Ramos (cell line): ENCODE measurements around the gene NDUFC1.
"Not testable (repeated sequence)": the region's sequence is repeated elsewhere in the genome, so short reads cannot be mapped to it uniquely, and the experiment has no call there.

Experiments used
- in situ Hi-C: fragments of 300-500 bp; cut with MboI; formaldehyde crosslinking; loops from one replicate; pipeline ENCODE4 v1.14.3; 2022; ENCODE audit warnings: low sequenced_read_pairs; ENCODE audit not compliant: unreplicated experiment

The NDUFC1 gene

DNA sequence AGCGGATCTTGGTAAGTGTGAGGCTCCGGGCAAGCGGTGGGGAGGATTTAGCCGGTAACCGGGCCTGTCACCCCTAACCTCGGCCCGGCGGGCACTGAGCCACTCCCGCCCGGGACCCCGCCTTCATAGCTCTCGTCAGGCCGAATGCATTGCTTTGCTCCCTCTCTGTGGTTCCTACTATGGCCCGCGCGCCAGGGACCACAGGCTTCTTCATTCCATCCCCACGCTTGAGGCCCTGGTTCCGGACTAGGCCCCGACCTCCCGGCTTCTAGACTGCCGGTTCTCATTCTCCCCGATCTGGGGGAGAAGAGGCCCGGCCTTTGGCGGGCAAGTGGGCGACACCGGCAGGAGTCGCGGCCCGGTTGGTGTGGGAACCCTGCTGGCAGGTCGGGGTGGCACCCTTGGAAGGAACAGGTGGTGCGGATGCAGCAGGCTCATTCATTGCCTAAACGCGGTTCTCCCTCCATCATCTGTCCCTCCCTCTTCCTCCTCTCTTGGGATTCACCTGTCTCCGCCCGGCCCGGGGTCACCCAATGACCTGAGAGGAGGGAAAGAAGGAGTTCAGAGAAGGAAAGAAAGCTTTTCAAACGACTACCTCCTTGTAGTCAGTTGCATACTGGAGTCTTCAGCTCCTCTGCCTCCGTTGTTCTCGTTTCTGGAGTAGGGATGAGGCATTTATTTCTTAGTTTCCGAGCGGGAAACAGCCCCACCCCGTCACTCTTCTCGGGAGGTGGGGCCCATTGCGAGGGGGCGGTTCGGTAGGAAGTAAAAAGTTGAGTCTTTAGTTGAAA lies at the start of gene NDUFC1:
Gene NDUFC1 (minus strand): TSS at position 657 of the 791 bp plus-strand sequence. CDS start 6,679 bp downstream, outside the sequence.
- in situ Hi-C loops = no loop called here

DNA sequence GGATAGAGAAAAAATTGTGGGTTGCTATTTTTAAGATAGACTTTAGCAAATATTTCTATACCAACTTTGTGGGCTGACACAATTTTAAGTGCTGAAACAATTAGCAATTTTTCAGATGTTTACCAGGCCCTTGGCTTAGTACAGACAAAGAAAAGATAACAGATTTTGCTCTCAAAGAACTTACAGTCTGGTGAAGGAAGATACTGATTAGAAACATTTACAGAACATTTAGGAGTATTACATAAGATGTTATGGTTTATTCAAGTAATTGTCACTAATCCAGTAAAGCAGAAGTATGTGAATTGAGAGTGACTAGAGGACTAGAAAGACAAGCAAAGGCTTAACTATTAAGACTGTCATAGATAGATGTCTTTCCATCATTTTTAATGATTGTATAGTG lies 35.3 kb upstream of the NDUFC1 start:
- in situ Hi-C loops = no loop called here

DNA sequence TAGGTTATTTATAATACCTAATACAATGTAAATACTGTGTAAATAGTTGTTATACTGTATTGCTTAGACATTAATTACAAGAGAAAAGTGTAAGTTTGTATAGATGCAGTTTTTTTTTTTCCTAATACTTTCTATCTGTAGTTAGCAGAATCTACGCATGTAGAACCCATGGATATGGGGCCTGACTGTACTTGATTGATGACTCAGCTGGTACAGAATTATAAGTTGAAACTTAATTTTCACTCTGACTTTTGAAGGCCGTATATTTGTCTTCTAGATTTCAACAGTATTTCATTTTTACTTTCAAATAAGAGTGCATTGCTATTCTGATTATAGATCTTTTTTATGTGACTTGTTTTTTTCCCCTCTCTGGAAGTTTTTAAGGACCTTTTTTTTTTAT lies 30.8 kb upstream of the NDUFC1 start:
- in situ Hi-C loops = no loop called here

DNA sequence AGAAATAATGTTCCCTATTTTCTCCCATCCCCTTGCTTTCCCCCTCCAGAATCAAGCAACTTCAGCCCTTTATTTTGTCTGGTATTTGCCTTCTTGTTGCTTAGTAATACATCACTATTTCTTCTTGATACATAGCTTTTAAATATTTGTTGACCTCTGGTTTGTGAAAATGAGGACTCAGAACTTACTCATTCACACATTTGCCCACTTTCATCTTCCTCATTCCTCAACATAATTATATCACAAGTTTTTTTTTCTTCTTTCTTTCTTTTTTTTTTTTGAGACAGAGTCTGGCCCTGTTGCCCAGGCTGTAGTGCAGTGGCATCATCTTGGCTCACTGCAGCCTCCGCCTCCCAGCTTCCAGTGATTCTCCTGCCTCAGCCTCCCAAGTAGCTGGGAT lies 28.9 kb upstream of the NDUFC1 start:
- in situ Hi-C loops = no loop called here

DNA sequence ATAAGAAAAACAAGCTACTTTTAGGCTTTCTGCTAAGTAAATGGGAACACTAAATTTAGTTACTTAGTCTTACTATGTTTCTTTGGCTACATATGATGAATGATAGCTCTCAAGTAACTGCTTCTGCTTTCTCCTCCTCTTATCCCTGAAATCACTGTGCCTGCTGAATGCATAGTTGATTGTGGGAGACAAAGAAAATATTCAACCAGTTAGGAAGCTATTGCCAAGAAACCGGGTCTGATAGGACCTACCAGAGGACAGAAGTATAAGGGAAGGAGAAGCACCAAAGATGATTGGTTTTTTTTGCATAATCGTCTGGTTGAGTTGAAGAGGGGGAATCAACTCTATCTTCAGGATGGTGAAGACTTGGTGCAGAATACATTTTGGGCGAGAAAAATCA lies 28.0 kb upstream of the NDUFC1 start:
- in situ Hi-C loops = no loop called here

DNA sequence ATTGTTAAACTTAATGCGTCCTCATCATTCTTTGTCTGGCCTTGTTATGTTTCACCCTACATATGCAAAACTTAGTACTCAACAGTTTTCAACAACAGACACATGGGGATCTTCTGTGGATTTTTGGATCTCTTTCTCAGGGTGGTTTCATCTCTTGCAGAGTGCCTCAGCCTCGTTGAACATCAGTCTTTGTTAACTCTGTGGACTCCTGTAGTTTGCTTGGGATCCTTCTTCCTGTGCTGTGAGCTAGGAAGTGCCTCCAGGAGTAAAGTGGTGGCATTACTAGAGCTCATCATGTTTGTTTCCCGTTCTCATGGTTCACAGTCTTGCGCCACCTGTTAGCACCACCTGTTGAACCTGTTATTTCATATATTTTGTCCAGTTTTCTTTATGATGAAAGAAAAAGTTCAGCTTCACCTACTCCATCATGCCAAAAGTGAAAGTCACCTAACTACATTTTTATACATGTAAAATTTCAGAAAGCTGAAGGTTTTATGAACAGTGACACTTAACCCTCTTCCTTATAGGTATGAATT lies 27.5 kb upstream of the NDUFC1 start:
- in situ Hi-C loops = no loop called here

DNA sequence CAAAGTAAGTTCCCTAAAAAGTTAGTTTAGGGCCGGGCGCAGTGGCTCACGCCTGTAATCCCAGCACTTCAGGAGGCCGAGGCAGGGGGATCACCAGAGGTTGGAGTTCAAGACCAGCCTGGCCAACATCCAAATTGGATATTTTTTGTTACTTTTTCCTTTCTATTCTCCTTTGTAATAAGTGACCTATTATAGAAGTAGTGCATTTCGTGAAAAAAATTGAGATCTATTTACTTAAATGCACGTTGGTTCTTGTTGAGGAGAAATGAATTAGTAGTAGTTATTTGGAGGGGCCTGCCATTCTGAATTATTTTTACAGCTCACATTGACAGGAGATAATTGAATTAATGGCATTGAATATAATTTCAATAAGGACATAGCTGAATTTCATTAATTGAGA lies 22.3 kb upstream of the NDUFC1 start:
- in situ Hi-C loops = no loop called here

DNA sequence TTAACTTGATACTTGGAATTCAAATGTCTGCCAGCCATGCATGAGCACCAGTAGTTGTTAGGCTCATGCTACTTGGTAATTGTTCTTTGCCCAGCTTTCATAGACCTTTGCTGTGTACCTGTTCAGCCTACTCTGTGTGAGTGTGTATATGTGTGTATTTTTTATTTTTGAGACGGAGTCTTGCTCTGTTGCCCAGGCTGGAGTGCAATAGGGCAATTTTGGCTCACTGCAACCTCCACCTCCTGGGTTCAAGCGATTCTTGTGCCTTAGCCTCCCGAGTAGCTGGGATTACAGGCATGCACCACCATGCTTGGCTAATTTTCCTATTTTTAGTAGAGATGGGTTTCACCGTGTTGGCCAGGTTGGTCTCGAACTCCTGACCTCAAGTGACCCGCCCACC lies 20.3 kb upstream of the NDUFC1 start:
- in situ Hi-C loops = not testable (repeated sequence)

DNA sequence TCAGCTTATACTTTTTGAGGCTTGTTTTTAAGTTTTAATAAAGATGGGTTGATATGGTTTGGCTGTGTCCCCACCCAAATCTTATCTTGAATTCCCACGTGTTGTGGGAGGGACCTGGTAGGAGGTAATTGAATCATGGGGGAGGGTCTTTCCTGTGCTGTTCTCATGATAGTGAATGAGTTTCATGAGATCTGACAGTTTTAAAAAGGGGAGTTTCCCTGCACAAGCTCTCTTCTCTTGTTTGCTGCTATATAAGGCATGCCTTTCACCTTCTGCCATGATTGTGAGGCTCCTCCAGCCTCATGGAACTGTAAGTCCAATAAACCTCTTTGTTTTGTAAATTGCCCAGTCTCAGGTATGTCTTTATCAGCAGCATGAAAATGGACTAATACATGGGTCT lies 19.8 kb upstream of the NDUFC1 start:
- in situ Hi-C loops = not testable (repeated sequence)

DNA sequence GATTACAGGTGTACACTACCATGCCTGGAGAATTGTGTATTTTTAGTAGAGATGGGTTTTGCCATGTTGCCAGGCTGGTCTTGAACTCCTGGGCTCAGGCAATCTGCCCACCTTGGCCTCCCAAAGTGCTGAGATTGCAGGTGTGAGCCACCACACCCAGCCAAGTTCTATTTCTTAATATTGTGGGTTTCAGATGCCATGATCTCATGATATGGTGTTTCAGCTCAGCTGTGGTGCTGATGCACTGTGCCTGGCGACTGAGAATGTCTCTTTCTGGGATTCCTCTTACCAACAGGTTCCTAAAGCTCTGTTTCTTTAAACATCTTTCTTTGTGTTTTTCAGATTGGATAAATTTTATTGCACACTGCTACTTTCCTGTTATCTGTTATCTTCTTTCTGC lies 17.3 kb upstream of the NDUFC1 start:
- in situ Hi-C loops = no loop called here

DNA sequence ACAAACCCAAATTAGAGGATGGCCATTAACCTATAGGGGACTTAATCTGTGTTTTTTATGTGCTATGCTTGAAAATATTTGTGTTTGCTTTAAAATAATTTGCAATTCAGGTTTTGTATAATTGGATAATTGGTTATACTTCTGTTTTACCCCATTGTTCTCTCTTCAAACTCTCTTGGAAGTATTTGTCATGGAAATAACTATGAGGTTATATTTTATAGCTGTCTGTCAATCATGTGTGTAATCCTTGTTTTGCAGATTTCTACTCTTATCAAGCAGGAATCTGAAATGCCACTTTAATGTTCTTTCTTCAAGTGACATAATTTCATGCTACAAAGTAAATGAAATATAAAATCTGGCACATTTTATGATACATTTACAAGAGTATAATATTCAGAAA lies 15.4 kb upstream of the NDUFC1 start:
- in situ Hi-C loops = no loop called here

DNA sequence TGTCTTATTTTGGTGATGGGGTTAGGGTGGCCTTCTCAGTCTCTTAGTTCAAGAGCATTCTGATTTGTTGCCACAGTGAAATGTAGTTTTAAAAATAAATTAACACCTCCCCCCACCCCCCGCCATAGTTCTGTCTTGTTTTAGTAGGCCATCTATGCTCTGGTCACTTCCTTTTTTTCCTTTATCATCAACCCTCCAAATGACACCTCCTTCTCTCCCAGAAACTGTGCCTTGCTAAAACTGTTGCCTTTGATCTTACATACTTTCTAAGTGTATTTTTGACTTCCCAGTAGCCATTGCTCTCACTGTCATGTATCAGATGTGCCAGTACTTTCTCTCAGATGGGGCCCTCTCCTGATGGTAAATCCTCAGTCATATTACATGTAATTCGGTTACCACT lies 14.5 kb upstream of the NDUFC1 start:
- in situ Hi-C loops = no loop called here

DNA sequence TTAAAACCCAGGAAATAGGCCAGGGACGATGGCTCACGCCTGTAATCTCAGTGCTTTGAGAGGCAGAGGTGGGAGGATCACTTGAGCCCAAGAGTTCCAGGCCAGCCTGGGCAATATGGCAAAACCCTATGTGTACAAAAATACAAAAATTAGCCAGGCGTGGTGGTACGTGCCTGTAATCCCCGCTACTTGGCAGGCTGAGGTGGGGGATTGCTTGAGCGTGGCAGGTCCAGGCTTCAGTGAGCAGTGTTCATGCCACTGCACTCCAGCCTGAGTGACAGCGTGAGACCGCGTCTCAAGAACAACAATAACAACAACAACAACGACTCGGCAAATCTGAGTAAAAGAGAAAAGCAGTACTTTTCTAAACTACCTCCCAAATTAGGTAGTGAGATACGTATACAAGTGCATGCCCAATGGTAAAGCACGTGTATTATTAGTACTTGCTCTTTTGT lies 13.0 kb upstream of the NDUFC1 start:
- in situ Hi-C loops = no loop called here

DNA sequence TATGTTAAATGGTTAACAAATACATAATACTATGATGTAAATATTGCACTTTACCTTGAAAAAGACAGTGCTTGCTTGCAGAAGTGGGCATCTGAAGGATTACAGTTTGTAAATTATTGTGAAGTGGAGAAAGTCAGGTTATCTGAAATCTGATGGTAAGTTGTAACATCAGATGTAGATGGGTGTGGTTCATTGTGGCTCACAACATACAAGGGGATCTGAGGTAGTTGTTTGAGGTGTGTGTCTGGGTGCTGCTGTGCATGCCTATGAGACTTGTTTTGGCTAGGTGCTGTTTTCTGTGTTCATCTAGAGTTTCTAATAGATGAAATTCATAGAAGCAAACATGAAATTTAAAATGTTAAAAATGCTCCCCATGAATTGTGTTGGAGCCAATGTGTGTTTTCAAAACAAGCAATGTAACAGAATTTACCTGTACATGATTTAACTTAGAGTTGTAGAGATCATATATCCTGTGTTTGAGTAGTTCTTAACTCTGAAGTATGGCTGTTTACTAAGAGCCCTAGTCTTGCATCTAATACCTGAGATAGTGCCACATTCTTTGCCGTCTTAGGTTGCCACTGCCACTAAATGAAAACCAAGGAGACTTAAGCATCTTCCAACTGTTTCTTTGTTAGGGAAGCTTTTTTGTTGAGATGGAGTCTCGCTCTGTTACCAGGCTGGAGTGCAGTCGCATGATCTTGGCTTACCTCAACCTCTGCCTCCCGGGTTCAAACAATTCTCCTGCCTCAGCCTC lies 11.9 kb upstream of the NDUFC1 start:
- in situ Hi-C loops = no loop called here

DNA sequence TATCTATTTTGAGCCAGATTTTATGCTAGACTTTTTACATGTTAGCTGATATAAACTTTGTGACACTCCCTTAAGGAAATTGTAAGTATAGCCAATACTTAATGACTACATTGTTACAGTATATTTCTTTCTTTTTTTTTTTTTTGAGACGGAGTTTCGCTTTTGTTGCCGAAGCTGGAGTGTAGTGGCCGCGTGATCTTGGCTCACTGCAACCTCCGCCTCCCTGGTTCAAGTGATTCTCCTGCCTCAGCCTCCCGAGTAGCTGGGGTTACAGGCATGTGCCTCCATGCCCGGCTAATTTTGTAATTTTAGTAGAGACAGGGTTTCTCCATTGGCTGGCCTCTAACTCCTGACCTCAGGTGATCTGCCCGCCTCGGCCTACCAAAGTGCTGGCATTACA lies 11.1 kb upstream of the NDUFC1 start:
- in situ Hi-C loops = not testable (repeated sequence)

DNA sequence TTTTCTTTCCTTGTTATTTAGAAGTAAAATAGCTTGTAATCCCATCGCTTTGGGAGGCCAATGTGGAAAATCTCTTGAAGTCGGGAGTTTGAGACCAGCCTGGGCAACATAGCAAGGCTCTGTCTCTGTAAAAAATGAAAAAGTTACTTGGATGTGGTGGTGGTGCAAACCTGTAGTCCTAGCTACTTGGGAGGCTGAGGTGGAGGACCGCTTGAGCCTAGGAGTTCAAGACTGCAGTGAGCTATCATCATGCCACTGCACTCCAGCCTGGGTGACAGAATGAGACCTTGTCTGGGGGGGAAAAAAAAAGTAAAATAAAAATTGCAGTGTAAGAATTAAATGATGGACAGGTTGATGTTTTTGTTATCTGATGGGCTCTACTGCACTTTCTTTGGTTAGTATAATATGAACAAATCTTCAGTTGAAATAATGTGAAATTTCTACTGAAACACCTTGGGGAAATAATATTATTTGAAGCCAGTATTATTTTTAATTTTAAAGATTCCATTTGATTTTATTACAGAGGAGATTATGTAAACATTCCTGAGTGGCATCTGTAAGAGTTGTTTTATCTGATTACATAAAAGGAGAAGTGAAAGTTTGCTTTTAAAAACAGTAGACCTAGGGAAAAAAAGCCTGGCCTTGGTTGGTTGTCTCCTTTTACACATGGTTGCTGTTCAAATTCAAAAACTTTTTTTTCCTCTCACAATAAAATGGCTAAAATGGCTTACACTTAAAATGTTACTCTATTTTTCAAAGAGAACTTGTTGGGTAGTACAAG lies 10.5 kb upstream of the NDUFC1 start:
- in situ Hi-C loops = no loop called here

DNA sequence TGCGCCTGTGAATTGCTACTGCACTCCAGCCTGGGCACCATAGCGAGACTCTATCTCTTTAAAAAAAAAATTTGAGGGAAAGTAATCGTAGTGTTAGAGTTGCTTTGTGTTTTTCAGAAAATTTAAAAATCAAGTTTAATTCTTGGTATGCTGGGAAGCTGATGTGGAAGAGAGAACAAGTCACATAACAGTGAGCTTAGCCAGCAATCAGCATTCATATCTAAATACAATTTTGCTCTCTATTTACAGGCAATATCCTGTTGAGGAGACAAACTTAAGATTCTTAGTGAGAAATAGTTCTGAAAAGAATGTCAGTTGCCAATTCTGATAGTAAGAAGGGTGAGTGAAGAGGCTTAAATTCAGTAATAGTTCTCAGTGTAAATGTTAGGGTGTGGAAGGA lies 9.6 kb upstream of the NDUFC1 start:
- in situ Hi-C loops = no loop called here

DNA sequence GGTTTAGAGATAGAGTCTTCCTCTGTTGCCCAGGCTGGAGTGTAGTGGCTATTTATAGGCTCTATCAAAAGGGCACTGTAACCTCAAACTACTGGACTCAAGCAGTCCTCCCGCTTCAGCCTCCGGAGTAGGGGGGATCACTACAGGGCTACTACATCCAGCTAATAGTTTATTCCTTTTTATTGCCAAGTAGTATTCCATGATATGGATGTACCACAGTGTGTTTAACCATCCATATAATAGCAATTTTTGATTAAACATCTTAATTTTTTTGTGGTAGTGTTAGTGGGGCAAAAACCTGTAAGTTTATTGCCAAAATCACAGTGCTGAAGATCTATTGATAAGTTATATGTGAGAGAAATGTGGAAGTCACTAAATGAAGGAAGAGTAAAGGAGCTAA lies 2.6 kb upstream of the NDUFC1 start:
- in situ Hi-C loops = no loop called here

DNA sequence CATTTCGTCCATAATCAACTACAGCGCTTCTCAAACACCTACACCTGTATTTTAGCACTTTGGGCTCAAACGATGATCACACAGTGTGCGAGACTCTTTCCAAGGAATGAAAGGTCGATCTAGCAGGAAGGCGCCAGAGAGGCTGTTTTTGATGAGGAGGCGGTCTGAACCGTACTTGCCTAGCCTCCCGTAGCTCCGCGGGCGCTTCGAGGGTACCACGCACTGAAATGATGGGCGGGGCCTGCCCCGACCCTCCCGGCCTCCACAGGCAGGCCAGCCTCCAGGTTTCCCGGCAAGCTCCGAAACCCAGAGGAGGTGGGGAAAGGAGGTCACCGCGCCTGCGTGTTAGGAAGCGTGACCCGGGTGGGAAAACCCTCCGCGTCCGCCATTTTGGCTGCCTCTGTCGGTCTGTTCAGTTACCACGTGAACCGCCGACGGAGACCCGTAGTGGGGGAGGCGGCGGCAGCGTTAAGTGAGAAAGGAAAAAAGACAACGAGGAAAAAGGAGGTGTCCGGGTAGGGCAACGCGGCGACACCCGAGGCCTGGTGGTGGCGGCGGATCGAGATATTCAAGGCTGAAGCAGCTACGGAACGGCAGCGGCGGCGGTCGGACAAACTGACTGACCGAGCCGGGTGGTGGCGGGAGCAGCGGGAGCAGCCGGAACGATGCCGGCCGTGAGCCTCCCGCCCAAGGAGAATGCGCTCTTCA lies 1.0 kb downstream of the NDUFC1 start, which contains the start of gene NAA15:
Gene NAA15 (plus strand): TSS at position 393 of the 708 bp plus-strand sequence. CDS start 273 bp downstream, at position 666.
- in situ Hi-C loops = no loop called here
